KMS-11 (cell line): Measurements from ENCODE around the gene RASSF8.

Experiments
- H2AFZ ChIP-seq: fragments of 200-600 bp; sonication (generic); 2 replicates; pipeline ENCODE4 v1.6.1; 2016; ENCODE audit warnings: antibody characterized with exemption, mixed run types, low read depth
- H3K27ac ChIP-seq: fragments of 200-600 bp; sonication (generic); 2 replicates; pipeline ENCODE4 v1.6.1; 2016; ENCODE audit warnings: mild to moderate bottlenecking, mixed run types
- H3K27me3 ChIP-seq: fragments of 200-600 bp; sonication (generic); 2 replicates; pipeline ENCODE4 v1.6.1; 2017; ENCODE audit warnings: mild to moderate bottlenecking, low read depth, mixed run types, moderate library complexity; ENCODE audit not compliant: insufficient read depth
- H3K36me3 ChIP-seq: fragments of 200-600 bp; sonication (generic); 2 replicates; pipeline ENCODE4 v1.6.1; 2017; ENCODE audit warnings: mild to moderate bottlenecking, mixed run types; ENCODE audit not compliant: insufficient read depth
- H3K4me1 ChIP-seq: fragments of 200-600 bp; sonication (generic); 2 replicates; pipeline ENCODE4 v1.6.1; 2016; ENCODE audit warnings: mild to moderate bottlenecking, low read depth, mixed run types; ENCODE audit not compliant: poor library complexity, severe bottlenecking
- H3K4me2 ChIP-seq: fragments of 200-600 bp; sonication (generic); 2 replicates; pipeline ENCODE4 v1.7.0; 2016; ENCODE audit warnings: mild to moderate bottlenecking, mixed run types
- H3K4me3 ChIP-seq: fragments of 200-600 bp; sonication (generic); IDR thresholded peaks from 2 replicates; pipeline ENCODE4 v1.6.1; 2017; ENCODE audit warnings: low read depth, low read length, mixed read lengths; ENCODE audit not compliant: insufficient read depth
- H3K79me2 ChIP-seq: fragments of 200-600 bp; sonication (generic); 2 replicates; pipeline ENCODE4 v1.6.1; 2016; ENCODE audit warnings: low read depth, mixed run types; ENCODE audit not compliant: insufficient read depth
- H3K9ac ChIP-seq: fragments of 200-600 bp; sonication (generic); 2 replicates; pipeline ENCODE4 v1.6.1; 2016; ENCODE audit warnings: mild to moderate bottlenecking, mixed run types
- H4K20me1 ChIP-seq: fragments of 200-600 bp; sonication (generic); 2 replicates; pipeline ENCODE4 v1.6.1; 2016; ENCODE audit warnings: mild to moderate bottlenecking, mixed run types; ENCODE audit not compliant: insufficient read depth
- TF ChIP-seq, protein P1 (sequence below): fragments of 200-600 bp; sonication (generic); conservative IDR thresholded peaks from 2 replicates; pipeline ENCODE4 v1.6.1; 2017; ENCODE audit warnings: low read depth, mild to moderate bottlenecking, antibody characterized with exemption, low read length, moderate library complexity, mixed read lengths

The RASSF8 gene

DNA sequence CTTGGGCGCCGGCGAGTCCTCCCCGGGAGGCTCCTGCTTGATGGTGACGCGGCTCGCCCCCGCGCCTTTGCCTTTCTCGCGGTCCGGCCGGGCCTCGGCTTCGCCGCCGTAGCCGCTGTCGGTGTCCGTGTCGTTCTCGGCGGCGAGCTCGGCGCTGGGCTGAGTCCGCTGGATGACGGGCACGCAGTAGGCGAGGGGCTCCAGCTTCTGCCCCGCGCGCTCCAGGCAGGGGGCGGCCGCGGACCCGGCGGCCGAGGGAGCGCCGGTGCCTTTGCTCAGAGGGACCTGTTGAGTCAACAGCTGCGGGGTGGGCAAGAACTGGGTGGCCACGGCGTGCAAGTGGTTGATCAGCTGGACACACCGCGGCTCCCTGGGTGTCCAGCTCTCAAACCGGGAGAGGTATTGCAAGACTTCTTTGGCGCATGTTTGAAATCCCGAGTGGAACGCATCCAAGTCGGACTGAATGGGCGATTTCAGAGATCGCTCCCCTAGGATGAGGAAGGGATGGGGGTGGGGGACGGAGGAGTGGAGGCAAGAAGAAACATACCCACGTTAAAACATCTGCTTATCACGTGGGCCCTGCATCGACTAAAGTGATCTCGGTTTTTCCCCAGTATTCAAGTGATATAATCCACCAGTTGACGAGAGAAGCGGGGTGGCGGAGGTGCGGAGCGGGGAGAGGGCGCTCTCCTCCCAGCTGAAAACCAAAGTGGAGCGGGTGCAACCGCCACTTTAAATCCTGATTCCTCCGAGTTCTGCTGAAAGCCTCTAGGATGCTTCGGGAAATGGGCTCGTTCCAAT is 164.4 kb downstream of the RASSF8 start:
- Histone ChIP-seq H4K20me1 (no peaks in the 10 kb centered on the region), H3K4me1 (peaks cover 33% of the 10 kb centered on the region), H3K27ac (peak overlapping the region; percentile 97), H3K4me3 (no peak overlapping the region), H3K27me3 (no peaks in the 10 kb centered on the region), H3K4me2 (peak overlapping the region; percentile 63), H3K79me2 (peaks cover 59% of the 10 kb centered on the region), H3K9ac (peak overlapping the region; percentile 90), H2AFZ (no peak overlapping the region), H3K36me3 (peaks cover 4% of the 10 kb centered on the region; the same call in 1 of the 2 replicates)
- TF ChIP-seq, protein P1, sequence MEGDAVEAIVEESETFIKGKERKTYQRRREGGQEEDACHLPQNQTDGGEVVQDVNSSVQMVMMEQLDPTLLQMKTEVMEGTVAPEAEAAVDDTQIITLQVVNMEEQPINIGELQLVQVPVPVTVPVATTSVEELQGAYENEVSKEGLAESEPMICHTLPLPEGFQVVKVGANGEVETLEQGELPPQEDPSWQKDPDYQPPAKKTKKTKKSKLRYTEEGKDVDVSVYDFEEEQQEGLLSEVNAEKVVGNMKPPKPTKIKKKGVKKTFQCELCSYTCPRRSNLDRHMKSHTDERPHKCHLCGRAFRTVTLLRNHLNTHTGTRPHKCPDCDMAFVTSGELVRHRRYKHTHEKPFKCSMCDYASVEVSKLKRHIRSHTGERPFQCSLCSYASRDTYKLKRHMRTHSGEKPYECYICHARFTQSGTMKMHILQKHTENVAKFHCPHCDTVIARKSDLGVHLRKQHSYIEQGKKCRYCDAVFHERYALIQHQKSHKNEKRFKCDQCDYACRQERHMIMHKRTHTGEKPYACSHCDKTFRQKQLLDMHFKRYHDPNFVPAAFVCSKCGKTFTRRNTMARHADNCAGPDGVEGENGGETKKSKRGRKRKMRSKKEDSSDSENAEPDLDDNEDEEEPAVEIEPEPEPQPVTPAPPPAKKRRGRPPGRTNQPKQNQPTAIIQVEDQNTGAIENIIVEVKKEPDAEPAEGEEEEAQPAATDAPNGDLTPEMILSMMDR, result 0 out of 2 replicates have a peak, but pooled peaks have one; percentile 19

DNA sequence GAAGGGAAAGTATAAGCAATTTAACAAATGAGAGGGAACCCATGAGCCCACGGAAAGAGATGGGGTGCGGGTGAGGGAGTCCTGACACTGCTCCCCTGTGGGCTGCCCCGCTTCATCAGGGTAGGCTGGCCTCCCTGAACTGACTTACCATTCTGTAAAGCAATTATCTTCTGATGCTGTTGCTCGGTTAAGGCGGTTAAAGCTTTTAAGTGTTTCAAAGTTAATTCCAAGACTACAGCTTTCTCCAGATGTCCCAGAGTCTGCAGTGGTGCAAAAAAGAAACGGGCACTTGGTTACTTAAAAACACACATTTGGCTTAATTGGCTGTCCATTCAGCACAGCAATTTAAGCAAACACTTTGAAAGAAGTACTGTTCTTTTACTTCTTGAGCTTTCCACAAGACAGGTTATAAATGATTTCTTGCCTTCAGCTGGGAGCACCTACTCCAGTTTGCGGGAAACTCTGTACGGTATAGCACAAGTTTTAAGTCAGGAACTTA is 165.0 kb downstream of the RASSF8 start:
- Histone ChIP-seq H3K9ac (peak overlapping the region; percentile 90), H3K79me2 (peaks cover 53% of the 10 kb centered on the region), H3K27me3 (no peaks in the 10 kb centered on the region), H3K36me3 (peaks cover 4% of the 10 kb centered on the region; the same call in 1 of the 2 replicates), H3K4me3 (no peak overlapping the region), H3K27ac (peak overlapping the region; percentile 97), H3K4me1 (peaks cover 33% of the 10 kb centered on the region), H4K20me1 (no peaks in the 10 kb centered on the region), H2AFZ (no peak overlapping the region), H3K4me2 (peak overlapping the region; percentile 63)
- TF ChIP-seq, protein P1, result no peak

DNA sequence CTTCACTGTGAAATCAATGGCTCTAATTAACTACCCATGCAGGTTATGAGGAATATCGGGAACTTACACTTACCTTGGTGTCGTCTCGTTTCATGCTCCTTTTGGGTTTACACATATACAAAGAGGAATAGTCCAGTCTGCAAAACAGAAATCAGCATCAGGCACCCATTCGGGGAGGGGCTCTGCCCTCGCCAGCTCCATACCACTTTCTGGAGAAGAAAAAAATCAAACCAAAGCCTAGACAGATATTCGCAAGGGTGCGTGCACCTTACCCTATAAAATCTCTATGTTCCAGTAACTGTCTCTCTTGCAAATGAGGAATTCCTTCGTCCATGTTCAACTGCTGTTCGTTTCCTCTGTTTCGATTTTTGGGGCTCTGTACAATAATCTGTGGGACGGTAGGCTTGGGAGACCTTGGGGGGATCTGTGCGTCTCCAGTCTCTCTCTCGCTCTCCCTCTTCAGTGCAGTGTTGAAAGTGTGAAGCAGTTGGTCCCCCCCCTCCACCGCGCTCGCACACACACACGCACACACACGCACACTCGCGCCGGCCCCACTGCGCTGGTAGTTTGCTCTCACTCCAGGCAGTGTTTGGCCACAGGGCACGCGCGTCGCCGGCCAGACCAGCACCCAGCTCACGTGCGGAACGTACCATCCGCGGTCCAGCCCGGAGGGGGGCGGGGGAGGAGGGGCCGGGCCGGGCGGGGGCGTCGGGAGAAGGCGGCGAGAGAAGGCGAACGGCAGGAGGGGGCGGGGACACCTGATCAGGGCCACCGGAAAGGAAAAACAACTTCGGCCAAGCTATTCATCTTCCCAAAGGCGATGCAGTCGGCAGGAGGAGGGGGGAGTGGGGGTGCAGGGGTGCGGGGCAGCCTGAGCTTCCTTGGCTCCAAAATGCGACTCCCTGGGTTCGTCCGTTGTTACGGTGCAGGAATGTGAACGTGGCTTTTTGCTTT is 166.2 kb downstream of the RASSF8 start, which contains the start of gene BHLHE41:
Gene BHLHE41 (minus strand): TSS at position 592 of the 954 bp plus-strand sequence. CDS start 258 bp downstream, at position 334.
- Histone ChIP-seq H3K4me1 (peaks cover 26% of the 10 kb centered on the region), H3K27ac (peak within 1 kb of the TSS; percentile 97), H3K36me3 (peaks cover 4% of the 10 kb centered on the region; the same call in 1 of the 2 replicates), H3K27me3 (no peaks in the 10 kb centered on the region), H4K20me1 (no peaks in the 10 kb centered on the region), H3K9ac (peak within 1 kb of the TSS; percentile 90), H3K4me2 (peak within 1 kb of the TSS; percentile 99), H2AFZ (peak within 1 kb of the TSS; percentile 66), H3K4me3 (no peak within 1 kb of the TSS), H3K79me2 (peaks cover 44% of the 10 kb centered on the region)
- TF ChIP-seq, protein P1, result no peak
